Myocyte (in vitro differentiated cells): Measurements from ENCODE around the gene KMT5B. TPM values are rescaled to one million over a fixed set of nuclear protein-coding genes. Genes with fewer than 3 reads are reported as not detected.

Experiments used
- DNase-seq: peaks from one replicate; pipeline ENCODE4 v3.0.0-alpha.2; 2012; ENCODE audit warnings: low read depth
- total RNA-seq: library from RNA; depleted of rRNA; stranded (reverse); fragments of >200 nt; gene quantifications from 2 replicates; pipeline ENCODE4 v1.2.3, GENCODE V29; 2014

The KMT5B gene
- total RNA-seq, 1 donor from 2014 or later, result 42.3 TPM

DNA sequence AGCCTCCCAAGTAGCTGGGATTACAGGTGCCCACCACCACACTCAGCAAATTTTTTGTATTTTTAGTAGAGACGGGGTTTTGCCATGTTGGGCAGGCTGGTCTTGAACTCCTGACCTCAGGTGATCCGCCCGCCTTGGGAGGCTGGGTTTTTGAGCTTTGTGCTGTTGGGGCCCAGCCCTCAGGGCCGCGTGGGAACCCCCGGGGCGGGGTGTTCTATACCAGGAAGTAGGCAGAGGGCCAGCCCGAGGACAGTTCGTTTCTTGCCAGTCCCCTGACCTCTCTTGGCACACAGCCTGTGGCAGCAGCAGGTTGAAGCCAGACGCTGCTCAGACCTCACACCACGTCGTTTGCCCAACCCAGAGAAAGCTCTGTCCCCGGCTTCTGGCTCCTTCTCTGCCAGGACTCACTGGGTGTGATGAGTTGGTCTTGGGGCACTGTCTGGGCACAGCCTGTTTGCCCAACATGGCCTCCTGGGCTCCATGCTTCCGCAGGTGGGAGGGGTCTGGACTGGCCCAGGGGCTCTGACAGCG, 67.0 kb downstream of the KMT5B start:
- peak; percentile 30 for DNase-seq

DNA sequence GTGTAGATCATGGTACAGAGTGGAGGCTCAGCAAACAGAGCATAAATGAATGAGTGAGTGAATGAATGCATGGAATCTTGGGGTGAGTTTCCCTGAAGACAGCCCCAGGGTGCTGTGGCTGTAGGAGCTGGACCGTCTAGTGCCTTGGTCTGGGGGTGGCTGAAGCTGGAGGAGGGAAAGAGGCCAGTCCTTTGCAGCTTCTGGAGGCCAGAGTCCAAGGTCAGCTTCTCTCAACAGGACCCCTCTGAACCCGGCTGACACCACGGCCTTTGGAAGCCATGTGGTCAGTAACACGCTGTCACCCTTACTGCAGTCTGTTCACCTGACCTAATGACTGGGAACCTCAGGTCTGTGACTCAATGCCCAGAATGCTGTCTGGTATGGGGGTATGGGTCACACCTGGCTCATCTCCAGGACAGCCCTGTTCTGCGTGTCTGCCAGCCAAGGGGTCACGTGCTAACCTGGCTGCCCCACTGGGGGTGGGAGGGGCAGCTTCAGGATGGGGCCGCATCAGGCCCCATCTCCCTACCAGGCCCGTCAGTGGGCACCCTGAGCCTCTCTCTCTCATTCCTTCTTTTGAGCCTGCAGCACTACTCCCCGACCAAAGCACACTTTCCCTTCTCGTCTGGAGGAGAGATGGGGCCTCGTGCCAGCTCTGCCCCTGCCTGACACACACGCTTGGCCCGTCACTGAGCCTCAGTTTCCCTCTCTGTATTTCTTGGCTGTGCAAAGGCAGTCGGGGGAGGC, 67.8 kb downstream of the KMT5B start:
- no peak for DNase-seq

DNA sequence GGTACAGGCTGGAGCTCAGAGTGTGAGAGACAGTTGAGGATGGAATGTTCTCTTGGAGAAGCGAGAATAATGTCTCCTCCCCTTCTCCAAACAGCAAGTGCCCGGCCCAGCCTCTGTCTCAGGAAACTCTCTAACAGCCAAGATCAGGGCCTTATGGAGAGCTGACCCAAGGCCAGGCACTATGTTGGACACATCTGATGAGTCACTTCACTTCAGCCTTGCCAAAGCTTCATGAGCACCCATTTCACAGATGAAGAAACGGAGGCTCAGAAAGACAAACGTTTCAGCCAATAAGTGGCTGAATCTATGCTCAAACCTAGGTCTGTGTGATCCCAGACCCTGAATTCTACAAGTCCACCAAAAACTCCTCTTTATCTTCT, 69.8 kb downstream of the KMT5B start:
- no peak for DNase-seq

DNA sequence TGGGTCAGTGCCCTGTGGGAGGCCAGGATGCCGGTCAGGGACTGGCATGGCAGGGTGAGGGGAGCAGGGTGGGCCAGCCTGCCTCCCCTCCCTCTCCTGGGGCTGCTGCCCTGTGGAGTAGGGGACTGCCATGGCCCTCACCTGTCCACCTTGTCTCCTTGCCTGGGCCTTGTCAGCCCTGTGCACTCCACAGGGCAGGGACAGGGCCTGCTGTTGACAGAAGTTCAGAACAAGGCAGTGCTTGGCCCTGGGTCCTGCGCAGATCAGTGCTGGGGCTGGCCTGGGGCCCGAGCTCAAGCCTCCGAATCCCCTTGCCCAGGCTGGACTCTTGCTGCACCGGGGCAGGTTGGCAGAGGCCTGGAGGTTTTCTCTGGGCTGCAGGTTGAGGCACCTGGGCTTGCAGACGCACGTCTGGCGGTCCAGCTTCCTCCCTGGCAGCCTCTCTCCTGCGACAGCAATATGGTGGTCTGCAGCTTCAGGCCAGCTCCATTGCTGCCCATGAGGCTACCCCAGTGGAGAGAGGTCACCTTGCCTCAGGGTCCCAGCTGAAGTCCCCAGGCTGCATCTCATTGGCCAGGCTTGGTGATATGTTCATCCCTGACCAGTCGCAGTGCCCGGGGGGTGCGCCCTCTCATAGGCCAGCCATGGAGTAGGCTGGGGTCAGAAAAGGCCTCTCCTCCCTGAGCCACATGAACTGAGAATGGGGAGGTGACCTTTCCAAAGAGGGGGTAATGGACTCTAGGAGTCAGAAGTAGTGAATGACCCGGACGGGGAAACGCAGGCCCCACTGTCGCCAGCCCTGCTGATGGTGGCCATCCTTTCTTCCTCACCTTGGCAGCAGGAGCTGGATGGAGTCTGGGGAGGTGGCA, 70.4 kb downstream of the KMT5B start:
- no peak for DNase-seq

DNA sequence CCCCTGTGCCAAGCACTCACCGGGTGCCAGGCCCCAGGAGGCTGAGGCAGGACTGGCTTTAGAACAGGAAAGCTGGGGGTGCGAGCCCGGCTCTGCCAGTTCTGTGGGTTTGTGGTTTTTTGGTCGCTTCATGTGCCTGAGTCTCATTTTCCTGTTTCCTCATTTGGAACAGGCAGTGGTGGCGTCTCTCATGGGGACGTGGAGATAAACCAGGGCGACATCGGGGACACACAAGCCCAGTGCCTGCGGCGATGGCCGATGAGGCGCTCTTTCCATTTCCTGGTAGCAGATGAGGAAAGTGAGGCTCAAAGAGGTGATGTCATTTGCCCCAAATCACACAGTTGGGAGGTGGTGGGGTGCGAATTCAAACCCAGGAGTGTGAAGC, 71.1 kb downstream of the KMT5B start:
- DNase-seq, result no peak

DNA sequence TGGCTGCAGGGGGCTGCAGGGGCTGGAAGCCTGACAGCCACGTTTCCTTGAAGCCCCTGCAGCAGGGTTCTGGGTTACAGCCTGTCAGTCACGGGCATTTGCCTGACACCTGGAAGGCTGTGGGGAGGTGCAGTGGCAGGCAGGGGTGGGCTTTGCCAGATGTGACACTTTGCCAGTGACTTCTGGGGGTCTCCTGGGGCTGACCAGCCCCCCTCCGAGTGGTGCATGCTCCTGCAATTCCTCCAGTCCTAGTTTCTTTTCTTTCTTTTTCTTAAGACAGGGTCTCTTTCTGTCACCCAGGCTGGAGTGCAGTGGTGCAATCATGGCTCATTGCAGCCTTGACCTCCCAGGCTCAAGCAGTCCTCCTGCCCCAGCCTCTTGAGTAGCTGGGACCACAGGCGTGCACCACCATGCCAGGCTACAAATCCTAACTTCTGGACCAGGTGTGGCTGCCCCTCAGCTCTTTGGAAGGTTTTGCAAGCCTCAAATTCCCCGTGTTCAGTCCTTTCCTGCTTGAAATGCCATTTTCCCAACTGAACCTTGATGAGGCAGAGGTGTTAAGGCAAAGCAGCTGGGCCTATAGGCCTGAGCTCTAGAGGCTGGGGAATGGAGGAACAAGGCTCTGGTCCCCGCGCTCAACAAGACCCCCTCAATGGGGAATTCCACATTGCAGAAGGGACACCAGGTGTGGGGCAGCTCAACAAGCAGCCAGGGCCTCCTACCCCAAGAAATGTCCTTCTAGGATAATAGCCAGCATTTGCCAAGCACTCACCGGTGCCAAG, 71.7 kb downstream of the KMT5B start:
- no peak for DNase-seq

DNA sequence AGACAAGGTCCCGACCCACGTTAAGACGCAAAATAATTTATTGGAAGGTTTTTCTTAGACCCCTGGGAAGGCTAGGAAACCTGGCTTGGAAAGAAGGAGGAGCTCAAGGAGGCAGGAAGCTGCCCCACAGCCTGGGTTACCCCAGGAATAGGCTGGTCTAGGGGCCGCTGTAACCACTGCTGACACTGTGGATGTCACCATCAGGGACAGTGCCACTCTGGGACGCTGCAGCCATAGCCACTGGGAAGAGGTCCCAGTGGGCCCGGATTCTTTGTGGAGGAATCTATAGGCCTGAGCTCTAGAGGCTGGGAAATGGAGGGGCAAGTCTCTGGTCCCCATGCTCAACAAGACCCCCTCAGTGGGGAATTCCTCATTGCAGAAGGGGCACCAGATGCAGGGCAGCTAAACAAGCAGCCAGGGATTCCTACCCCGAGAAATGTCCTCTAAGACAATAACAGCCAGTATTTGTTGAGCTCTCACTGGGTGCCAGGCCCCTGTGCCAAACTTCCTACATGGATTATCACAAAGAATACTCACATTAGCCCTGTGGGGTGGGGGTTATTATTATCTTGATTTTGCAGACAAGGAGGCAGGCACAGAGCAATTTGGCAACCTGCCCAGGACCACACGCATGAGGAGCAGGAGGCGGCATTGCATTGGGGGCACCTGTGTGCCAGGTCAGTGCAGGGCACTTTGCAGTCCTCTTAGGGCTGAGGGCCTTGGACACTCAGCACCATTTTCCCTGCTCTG, 72.4 kb downstream of the KMT5B start:
- no peak for DNase-seq

DNA sequence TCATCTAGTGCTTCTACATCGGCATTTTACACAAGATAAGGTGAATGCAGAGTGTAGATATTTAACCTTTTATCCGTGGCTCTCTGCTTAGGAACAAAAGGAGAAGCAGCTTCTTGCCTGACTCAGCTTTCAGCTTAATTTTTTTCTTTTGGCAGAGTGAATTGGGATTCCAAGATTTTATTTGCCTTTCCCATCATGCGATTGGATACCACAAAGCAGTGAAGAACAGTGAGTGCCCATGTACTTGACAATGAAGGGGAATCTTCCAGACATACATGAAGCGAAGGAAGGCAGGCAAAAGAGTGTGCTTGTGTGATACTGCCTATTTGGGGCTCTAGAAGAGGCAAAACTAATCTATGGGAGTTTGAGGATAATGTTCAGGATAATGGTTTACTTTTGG, 74.9 kb downstream of the KMT5B start:
- no peak for DNase-seq

DNA sequence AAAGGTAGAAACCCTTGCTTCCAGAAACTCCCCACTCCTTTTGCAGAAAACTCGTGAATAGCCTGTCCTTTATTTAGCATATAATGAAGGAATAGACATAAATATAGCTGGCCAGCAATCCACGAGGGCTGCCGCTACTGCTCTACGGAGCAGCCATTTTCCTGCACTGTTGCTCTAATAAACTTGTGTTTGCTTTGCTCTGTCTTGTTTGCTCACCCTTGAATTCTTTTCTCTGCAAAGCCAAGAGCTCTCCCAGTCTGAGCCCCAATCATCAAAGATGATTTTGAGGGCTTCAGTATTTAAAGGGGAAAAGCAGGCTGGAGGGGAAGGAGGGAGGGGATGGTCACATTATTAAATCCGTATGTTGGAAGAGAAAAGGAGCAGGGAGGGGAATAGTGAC, 75.3 kb downstream of the KMT5B start:
- DNase-seq, result no peak

DNA sequence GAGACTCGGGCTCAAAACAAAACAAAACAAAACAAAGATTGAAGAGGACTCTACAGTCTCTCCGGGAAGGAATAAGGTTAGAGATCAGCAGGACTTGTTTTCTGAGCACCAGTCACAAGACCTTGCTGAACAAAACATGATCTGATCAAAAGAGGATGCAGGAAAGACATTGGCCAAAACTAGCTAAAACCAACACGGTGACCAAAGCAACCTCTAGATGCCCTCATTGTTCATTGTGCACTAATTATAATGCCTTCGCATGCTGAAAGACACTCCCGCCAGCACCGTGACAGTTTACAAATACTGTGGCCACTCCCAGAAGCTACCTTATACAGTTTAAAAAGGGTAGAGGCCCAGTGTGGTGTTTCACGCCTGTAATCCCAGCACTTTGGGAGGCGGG, 76.2 kb downstream of the KMT5B start:
- no peak for DNase-seq

DNA sequence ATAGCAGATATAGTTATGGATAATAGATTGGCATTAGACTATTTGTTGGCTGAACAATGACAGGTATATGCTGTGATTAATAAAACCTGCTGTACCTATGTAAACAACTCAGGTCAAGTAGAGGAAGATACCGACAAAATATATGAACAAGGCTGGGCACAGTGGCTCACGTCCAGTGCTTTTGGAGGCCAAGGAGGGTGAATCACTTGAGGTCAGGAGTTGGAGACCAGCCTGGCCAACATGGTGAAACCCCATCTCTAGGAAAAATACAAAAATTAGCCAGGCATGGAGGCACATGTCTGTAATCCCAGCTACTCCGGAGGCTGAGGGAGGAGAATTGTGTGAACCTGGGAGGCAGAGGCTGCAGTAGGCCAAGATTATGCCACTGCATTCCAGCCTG, 77.9 kb downstream of the KMT5B start:
- DNase-seq, result no peak

DNA sequence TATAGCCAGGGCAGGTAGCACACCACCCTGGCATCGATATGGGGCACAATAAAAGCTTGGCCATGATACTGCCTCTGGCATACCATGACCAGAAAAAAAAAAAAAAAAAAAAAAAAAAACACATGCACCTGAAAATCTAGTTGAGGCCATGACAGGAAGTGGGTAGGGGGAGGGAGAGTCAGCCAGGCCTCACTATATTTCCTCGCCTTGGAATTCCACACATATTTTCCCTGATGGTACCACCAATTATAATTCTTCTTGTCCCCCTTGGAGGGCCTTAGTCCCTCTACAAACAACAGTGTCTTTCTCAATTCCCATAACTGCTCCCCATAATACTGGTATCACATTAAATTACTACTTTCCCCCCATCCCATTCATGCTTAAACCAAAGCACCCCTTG, 79.3 kb downstream of the KMT5B start:
- DNase-seq, result no peak

DNA sequence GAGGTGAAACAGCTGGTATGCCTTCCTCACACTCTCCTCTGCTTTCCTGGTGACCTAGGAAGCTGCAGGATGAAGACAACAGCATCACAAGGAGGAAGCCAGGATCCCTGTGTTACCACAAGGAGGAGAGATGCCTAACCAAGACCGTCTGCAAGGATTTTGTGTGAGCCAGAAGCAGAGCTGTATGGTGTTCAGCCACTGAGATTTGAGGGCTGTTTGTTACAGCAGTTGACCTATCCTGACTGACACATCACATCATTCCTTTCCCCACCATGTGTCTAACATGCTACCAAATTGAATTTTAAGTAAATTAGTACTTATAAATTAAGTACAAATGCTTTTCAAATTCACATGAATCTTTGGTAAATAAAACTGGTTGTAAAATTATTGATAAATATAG, 83.0 kb downstream of the KMT5B start:
- no peak for DNase-seq

DNA sequence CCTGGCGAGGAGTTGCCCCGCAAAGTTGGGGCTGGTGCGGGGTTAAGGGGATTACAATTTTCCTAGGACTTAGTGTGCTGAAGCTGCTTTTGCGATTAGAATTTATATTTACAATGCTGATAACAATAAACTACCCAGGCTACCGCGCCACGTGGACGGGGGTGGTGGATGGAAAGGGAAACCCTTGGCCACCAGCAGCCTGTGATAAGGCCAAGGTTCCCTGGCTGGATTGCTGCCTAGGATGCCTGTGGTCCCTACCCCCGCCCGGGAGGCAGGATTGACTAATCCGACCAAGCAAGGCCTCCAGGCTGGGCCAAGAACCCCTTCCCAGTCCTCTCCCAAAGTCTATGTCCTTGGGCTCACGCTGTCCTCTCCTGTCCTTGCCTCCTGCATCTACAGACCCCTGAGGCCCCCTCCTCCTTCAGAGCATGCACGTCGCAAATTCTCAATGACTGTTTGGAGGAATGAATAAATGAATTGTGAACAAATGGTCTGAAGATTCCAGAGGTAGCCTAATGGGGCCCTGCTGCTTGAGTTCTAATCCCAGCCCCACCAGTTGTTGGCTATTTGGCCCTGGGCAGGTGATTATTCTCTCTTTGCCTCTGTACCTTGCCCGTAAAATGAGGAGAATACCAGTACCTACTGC, 84.3 kb downstream of the KMT5B start:
- peak; percentile 21 for DNase-seq

DNA sequence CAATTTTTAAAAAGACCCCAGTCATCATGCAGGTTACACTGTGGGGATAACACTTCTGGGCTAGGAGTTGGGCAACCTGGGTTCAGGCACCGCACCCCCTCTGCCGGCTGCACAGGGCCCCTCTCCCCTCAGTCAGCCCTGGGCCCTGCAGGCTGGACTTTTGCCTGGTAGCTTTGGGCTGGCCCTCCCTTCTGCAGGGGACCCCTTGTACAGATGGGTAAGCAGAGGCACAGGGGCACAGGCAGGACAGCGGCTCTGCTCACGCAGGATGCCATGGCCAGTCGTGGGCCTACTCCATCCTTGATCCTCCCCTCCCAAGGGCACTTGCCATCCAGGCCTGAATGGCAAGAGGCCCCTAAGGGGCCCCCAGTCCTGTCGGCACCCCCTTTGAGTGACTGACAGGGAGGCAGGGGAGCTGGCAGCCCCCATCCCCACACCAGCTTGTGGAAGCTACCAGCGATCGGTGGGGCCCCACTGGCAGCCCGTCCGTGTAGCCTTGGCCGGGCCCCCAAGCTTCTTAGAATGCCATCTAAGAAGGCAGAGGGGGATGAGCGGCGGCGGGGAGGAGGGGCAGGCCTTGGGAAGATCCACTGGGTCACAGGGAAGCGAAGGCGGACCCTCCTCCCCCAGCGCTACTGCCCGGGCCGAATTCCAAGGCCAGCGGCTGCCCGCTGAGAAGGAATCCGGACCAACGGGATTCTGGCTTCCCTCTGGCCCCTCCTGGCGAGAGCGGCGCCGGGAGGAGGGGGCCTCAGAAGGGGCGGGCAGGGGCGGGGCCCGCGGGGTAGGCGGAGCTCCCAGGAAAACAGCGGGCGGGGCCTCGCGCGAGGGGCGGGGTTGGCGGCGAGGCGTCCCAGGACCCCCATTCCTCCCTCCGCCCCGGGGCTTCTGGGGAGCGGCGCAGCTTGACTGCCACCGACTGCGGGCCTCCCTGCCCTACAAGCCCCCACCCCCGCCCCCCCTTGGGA, 85.1 kb downstream of the KMT5B start:
- no peak for DNase-seq

DNA sequence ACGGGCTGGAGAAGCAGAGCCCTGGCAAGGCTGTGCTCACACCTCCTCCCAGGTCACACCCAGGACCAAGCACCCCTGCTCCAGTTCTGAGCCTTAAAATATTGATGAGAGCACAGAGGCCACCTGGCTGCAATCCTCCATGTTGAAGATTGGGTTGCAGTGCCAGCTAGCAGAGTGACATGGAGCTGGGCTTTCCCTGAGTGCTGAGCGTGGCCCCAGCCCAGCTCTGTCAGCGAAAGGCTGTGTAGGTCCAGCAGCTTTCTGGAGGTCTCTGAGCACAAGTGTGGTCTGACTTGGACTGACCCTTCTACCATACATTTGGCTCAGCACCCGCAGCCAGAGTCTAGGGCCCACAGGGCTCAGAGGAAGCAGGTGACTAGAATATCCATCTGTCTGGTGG, 87.9 kb downstream of the KMT5B start:
- DNase-seq, result no peak

DNA sequence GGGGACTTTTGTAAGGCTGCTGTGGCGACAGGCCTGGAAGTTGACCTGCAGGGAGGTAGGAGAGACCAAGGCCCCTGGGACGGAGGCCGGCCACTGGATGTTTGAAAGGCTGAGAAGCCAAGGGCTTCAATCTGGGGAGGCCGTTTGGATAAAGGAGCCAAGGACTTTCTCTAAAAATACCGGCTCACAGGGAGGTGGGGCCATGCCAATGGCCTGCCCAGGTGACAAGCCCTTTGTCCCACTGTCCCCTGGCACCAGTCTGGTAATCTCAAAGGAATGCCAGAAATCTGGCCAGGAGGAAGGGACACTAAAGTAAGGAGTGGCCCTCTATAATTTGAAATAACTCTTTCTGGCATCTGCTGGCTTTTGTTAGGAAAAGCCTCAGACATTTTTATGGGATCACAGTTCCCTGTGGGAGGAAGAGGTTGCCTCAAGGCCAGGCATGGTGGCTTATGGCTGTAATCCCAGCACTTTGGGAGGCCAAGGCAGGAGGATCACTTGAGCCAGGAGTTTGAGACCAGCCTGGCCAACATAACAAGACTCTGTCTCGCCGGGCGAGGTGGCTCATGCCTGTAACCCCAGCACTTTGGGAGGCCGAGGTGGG, 90.1 kb downstream of the KMT5B start:
- DNase-seq, result peak; percentile 30

DNA sequence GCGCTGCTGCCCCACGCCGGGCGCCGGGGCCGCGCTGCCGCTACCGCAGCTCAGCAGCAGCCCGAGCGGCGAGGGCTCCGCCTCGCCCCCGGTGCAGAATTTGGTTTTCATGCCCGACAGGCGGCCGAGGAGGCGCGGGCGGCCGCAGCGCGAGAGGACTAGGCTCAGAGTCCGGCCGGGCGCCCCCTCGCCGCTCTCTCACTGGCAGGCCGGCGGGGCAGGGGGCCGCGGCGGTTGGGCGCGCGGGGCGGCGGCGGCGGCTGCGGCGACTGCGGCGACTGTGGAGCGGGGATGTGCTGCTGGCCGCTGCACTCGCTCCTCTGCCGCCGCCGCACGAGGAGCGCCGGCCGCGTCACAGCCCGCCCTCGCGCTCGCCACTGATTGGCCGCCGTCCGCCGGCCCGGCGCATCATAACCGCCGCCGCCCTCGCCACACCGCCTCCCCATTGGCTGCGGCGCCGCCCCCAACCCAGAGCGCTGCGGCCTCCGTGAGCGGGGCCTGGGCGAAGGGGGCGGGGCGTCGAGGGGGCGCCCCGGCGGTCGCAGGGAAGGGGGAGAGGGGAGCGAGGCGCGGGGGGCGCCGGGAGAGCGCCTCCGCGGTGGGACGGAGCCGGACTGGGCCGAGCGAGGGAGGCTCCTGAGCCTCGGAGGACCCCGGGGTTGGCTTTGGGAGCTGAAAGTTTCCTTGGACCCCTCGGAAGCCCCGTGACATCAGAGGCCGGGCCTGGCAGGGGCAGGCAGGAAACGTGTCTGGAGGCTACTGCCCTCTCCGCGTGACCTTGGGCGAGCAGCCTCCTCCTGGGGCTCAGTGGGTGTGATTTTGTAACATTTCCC, 91.8 kb downstream of the KMT5B start, which contains the start of gene CHKA:
CHKA (minus strand) TSS at position 322 of the 833 bp plus-strand sequence; CDS start at position 111, 211 bp downstream.
- peak; percentile 94 for DNase-seq
